ENCODE measurements around the gene TP53RK. TPM values are rescaled to one million over a fixed set of nuclear protein-coding genes. Genes with fewer than 3 reads are reported as not detected.

TP53RK gene
- total RNA-seq, 1 donor from 2014 or later = 12.0 TPM

DNA sequence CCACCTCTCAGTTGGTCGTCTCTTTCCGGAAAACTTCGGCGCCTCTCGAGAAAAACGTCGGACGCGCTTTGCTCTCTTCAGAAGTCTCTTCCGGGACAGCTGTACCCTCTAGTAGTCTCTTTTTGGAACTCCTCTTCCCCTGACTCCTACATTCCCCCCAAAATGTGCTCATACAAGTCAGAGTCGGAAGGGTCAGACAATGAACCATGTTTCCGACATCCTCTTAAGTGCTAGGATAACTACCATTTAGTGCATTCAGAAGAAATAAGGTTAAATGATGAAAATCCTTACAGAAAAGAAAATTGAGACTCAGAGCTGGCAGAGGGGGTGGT lies 476 bp upstream of the TP53RK start:
- Mint-ChIP-seq H3K9me3 (ENCODE audit: low read depth) (peaks cover 2% of the 10 kb centered on the region), H3K4me3 (ENCODE audit: unreplicated experiment) (peak overlapping the region; percentile 76), H3K27me3 (ENCODE audit: low read depth) (no peaks in the 10 kb centered on the region)

DNA sequence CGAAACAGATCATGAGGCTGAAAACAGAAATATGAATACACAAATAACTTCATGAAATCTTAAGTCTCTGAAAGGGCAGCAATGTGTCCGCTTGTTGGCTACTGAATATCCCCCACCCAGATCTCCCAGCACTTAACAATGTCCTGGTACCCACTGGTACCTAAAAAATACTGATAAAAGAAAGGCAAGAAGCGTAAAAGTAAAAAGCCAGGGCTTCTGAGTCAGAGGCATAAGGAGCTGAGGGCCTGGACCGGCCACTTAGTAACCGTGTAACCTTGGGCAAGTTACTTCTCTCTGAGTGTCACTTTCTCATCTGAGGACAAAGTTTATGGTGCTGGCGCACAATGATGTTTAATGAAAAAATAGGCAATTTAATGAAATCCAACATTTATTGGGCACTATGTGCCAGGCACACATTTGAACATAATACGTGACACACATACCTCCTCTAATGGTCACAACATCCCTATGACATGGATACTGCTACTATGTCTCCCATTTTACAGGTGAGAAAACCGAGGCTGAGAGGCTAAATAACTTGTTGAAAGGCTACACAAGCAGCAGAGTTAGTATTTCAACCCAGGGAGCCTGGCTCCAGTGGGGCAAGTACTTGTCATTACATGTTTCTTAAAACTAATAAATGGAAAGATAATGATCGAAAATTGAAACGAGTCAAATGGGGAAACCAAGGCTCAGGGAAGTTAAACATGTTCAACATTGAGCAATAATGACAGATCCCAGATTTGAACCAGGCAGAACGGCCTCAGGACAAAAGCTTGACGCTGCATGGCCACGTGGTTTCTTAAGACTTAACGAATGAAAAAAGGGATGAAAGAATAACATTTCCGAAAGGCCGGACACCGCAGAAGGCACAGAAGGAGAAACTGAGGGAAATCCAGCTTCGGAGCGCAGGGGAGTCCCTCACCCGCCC lies 828 bp downstream of the TP53RK start:
- Mint-ChIP-seq H3K4me1 (ENCODE audit: low read depth) (peaks cover 52% of the 10 kb centered on the region), H3K36me3 (ENCODE audit: low read depth) (peaks cover 9% of the 10 kb centered on the region), H3K9me3 (ENCODE audit: low read depth) (peaks cover 2% of the 10 kb centered on the region), H3K4me3 (ENCODE audit: unreplicated experiment) (peak overlapping the region; percentile 76), H3K27ac (ENCODE audit: unreplicated experiment) (peak overlapping the region; percentile 95), H3K27me3 (ENCODE audit: low read depth) (no peaks in the 10 kb centered on the region)
- DNase-seq (ENCODE audit: low spot score) = no peak
- TF ChIP-seq, protein P1, sequence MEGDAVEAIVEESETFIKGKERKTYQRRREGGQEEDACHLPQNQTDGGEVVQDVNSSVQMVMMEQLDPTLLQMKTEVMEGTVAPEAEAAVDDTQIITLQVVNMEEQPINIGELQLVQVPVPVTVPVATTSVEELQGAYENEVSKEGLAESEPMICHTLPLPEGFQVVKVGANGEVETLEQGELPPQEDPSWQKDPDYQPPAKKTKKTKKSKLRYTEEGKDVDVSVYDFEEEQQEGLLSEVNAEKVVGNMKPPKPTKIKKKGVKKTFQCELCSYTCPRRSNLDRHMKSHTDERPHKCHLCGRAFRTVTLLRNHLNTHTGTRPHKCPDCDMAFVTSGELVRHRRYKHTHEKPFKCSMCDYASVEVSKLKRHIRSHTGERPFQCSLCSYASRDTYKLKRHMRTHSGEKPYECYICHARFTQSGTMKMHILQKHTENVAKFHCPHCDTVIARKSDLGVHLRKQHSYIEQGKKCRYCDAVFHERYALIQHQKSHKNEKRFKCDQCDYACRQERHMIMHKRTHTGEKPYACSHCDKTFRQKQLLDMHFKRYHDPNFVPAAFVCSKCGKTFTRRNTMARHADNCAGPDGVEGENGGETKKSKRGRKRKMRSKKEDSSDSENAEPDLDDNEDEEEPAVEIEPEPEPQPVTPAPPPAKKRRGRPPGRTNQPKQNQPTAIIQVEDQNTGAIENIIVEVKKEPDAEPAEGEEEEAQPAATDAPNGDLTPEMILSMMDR (IDR thresholded peaks at IDR 0.05) = no peak

More for the DNA sequence above, 476 bp upstream of the TP53RK start:
- peak overlapping the region; percentile 95 for H3K27ac Mint-ChIP-seq (ENCODE audit: unreplicated experiment)
- no peak for DNase-seq (ENCODE audit: low spot score)
- TF ChIP-seq, protein P1 (IDR thresholded peaks at IDR 0.05) = no peak
- H3K4me1 Mint-ChIP-seq (ENCODE audit: low read depth) = peaks cover 44% of the 10 kb centered on the region
- peaks cover 9% of the 10 kb centered on the region for H3K36me3 Mint-ChIP-seq (ENCODE audit: low read depth)

DNA sequence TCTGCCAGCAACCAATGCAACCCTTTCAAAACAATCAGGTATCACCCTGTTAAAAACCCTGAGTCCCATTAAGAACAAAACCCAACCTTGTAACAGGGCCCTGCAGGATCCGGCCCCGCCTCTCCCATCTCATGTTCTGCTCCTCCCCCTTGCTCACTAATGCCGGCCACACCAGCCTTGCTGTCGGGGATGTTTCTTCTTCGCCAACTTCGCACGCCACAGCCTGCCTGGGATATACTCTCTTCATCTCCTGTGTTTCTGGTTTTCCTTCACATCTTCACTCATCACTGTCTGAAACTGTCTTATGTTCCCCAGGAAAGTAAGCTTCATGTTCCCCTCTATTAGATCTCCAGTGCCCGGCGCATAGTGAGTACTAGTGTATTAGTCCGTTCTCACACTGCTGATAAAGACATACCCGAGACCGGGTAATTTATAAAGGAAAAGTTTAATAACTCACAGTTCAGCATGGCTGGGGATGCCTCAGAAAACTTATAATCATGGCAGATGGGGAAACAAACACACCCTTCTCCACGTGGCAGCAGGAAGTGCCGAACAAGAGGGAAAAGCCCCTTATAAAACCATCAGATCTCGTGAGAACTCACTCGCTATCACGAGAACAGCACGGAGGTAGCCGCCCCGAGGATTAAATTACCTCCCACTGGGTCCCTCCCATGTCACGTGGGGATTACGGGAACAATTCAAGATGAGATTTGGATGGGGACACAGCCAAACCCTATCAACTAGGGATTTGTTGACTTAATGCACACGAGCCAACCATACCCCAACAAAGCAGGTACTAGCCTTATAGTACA lies 5.1 kb downstream of the TP53RK start:
- no peaks in the 10 kb centered on the region for H3K27me3 Mint-ChIP-seq (ENCODE audit: low read depth)
- peak overlapping the region; percentile 88 for H3K27ac Mint-ChIP-seq (ENCODE audit: unreplicated experiment)
- peaks cover 54% of the 10 kb centered on the region for H3K4me1 Mint-ChIP-seq (ENCODE audit: low read depth)
- H3K36me3 Mint-ChIP-seq (ENCODE audit: low read depth) = peaks cover 9% of the 10 kb centered on the region
- no peaks in the 10 kb centered on the region for H3K9me3 Mint-ChIP-seq (ENCODE audit: low read depth)
- TF ChIP-seq, protein P1 (IDR thresholded peaks at IDR 0.05) = no peak
- peak overlapping the region; percentile 71 for H3K4me3 Mint-ChIP-seq (ENCODE audit: unreplicated experiment)
- DNase-seq (ENCODE audit: low spot score) = no peak

DNA sequence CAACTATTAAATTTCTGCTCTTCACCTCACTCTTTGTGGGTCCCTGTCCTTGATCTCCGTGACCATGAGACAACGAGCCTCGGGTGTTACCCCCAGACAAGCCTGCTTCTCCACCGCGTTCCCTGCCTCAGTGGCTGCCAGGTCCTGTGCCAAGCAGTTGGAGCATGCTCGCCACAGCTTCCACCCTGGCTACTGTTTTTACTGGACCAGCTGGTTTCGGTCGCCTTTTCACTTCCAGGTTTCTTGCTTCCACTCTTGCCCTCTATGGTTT lies 5.6 kb downstream of the TP53RK start:
- no peak for DNase-seq (ENCODE audit: low spot score)
- H3K27me3 Mint-ChIP-seq (ENCODE audit: low read depth) = no peaks in the 10 kb centered on the region
- peaks cover 9% of the 10 kb centered on the region for H3K36me3 Mint-ChIP-seq (ENCODE audit: low read depth)
- TF ChIP-seq, protein P1 (IDR thresholded peaks at IDR 0.05) = no peak
- no peaks in the 10 kb centered on the region for H3K9me3 Mint-ChIP-seq (ENCODE audit: low read depth)
- H3K27ac Mint-ChIP-seq (ENCODE audit: unreplicated experiment) = peak overlapping the region; percentile 88
- peaks cover 53% of the 10 kb centered on the region for H3K4me1 Mint-ChIP-seq (ENCODE audit: low read depth)
- peak overlapping the region; percentile 71 for H3K4me3 Mint-ChIP-seq (ENCODE audit: unreplicated experiment)

DNA sequence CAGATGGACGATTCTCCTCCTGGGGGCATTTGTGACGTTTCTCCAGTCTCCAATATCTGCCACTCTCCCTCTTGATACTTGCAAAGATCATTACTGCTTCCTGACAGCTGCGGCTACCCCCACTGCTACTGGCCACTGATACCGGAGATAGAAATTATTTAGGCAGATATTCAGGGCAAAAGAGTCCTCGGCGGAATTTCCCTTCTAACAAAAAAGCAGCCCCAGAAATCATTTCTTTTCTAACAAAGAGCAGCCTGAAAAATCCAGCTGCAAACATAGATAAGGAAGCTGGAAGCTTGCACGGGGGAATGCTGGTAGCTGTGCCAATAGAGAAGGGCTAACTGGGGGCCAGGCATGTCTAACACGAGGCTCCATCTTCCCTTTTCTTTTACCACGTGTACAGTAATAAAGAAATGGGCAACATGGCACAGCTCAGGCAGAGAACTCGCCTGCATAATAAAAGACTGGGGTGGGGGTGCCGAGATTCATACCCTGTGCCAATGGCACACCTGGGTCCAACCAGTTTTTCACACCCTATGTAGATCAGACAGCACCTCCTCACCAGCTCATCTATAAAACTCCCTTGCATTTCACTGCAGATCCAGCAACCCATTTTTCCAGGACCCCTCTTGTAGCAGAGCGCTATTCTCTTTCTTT lies 6.1 kb downstream of the TP53RK start:
- Mint-ChIP-seq H3K9me3 (ENCODE audit: low read depth) (no peaks in the 10 kb centered on the region), H3K27me3 (ENCODE audit: low read depth) (no peaks in the 10 kb centered on the region), H3K4me3 (ENCODE audit: unreplicated experiment) (peak overlapping the region; percentile 71), H3K36me3 (ENCODE audit: low read depth) (peaks cover 9% of the 10 kb centered on the region), H3K27ac (ENCODE audit: unreplicated experiment) (peak overlapping the region; percentile 88), H3K4me1 (ENCODE audit: low read depth) (peaks cover 49% of the 10 kb centered on the region)
- TF ChIP-seq, protein P1 (IDR thresholded peaks at IDR 0.05) = no peak
- no peak for DNase-seq (ENCODE audit: low spot score)
